Measurements from ENCODE around the gene PTPRS. TPM values are rescaled to one million over a fixed set of nuclear protein-coding genes. Genes with fewer than 3 reads are reported as not detected.

PTPRS gene
- total RNA-seq, 4 donors from 2014 or later, result 52.8 to 304 (median 125) TPM

GRCh38 chr19:5341448-5341820 is 822 bp upstream of the PTPRS start:
- Histone ChIP-seq H3K4me1 (peaks cover 7 to 13% of the 10 kb centered on the region in 2 donors), H3K9me3 (no peaks in the 10 kb centered on the region), H3K27ac (no peak overlapping the region), H3K27me3 (peaks cover 11 to 20% of the 10 kb centered on the region in 2 donors), H3K36me3 (no peaks in the 10 kb centered on the region), H3K4me3 (no peak overlapping the region)
- no peak for TF ChIP-seq POLR2A (IDR thresholded peaks at IDR 0.05)
- TF ChIP-seq, protein P1, sequence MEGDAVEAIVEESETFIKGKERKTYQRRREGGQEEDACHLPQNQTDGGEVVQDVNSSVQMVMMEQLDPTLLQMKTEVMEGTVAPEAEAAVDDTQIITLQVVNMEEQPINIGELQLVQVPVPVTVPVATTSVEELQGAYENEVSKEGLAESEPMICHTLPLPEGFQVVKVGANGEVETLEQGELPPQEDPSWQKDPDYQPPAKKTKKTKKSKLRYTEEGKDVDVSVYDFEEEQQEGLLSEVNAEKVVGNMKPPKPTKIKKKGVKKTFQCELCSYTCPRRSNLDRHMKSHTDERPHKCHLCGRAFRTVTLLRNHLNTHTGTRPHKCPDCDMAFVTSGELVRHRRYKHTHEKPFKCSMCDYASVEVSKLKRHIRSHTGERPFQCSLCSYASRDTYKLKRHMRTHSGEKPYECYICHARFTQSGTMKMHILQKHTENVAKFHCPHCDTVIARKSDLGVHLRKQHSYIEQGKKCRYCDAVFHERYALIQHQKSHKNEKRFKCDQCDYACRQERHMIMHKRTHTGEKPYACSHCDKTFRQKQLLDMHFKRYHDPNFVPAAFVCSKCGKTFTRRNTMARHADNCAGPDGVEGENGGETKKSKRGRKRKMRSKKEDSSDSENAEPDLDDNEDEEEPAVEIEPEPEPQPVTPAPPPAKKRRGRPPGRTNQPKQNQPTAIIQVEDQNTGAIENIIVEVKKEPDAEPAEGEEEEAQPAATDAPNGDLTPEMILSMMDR (IDR thresholded peaks at IDR 0.05), result no peak
- intact Hi-C loops (cut with DNase I; ENCODE audit: low total_unique reads), result no loop called here
- no peak for DNase-seq

GRCh38 chr19:5339950-5340636 is 519 bp downstream of the PTPRS start:
- DNase-seq, result no peak
- TF ChIP-seq, protein P1 (IDR thresholded peaks at IDR 0.05), result no peak
- TF ChIP-seq POLR2A (IDR thresholded peaks at IDR 0.05), result no peak
- H3K36me3 ChIP-seq, result no peaks in the 10 kb centered on the region
- no peak overlapping the region for H3K27ac ChIP-seq
- H3K9me3 ChIP-seq, result no peaks in the 10 kb centered on the region
- H3K4me1 ChIP-seq, result peaks cover 7 to 13% of the 10 kb centered on the region in 2 donors
- H3K27me3 ChIP-seq, result peaks cover 11 to 20% of the 10 kb centered on the region in 2 donors
- peak overlapping the region; percentile 25 to 36 for H3K4me3 ChIP-seq
- intact Hi-C loops (cut with DNase I; ENCODE audit: low total_unique reads), result no loop called here

- DNase-seq, result no peak
- Histone ChIP-seq H3K4me1 (peaks cover 7 to 13% of the 10 kb centered on the region in 2 donors), H3K4me3 (peak overlapping the region; percentile 25 to 36), H3K27me3 (peaks cover 11 to 20% of the 10 kb centered on the region in 2 donors), H3K36me3 (no peaks in the 10 kb centered on the region), H3K9me3 (no peaks in the 10 kb centered on the region), H3K27ac (no peak overlapping the region)
- intact Hi-C loops (cut with DNase I; ENCODE audit: low total_unique reads), result no loop called here
- TF ChIP-seq, protein P1 (IDR thresholded peaks at IDR 0.05), result no peak
- TF ChIP-seq POLR2A (IDR thresholded peaks at IDR 0.05), result no peak
These were observed 1.2 kb downstream of the PTPRS start for GRCh38 chr19:5339198-5339949.

- Histone ChIP-seq H3K9me3 (no peaks in the 10 kb centered on the region), H3K36me3 (no peaks in the 10 kb centered on the region), H3K27ac (no peak overlapping the region), H3K27me3 (peaks cover 11 to 20% of the 10 kb centered on the region in 2 donors), H3K4me1 (peaks cover 7 to 13% of the 10 kb centered on the region in 2 donors), H3K4me3 (no peak overlapping the region)
- no peak for TF ChIP-seq POLR2A (IDR thresholded peaks at IDR 0.05)
- TF ChIP-seq, protein P1 (IDR thresholded peaks at IDR 0.05), result no peak
- DNase-seq, result no peak
- intact Hi-C loops (cut with DNase I; ENCODE audit: low total_unique reads), result no loop called here
These were observed 1.9 kb downstream of the PTPRS start for GRCh38 chr19:5338656-5339197.
